ENCODE results near the gene CDON.

The CDON gene

GRCh38 chr11:125954945-125955640 lies 107.6 kb downstream of the CDON start:
- DNase-seq, result no peak

GRCh38 chr11:125954123-125954944 lies 108.3 kb downstream of the CDON start:
- no peak for DNase-seq

- no peak for DNase-seq
Observed at GRCh38 chr11:125953401-125953935, 109.2 kb downstream of the CDON start.

GRCh38 chr11:125952973-125953372 lies 109.7 kb downstream of the CDON start:
- DNase-seq, result no peak

GRCh38 chr11:125952559-125952958 lies 110.1 kb downstream of the CDON start:
- DNase-seq, result no peak

- DNase-seq, result no peak
Observed at GRCh38 chr11:125951731-125952130, 110.9 kb downstream of the CDON start.

- DNase-seq, result no peak
Observed at GRCh38 chr11:125950696-125951651, 111.7 kb downstream of the CDON start.

GRCh38 chr11:125950178-125950490 lies 112.5 kb downstream of the CDON start:
- no peak for DNase-seq

- no peak for DNase-seq
Observed at GRCh38 chr11:125949271-125950177, 113.1 kb downstream of the CDON start.

- DNase-seq, result no peak
Observed at GRCh38 chr11:125948278-125949051, 114.2 kb downstream of the CDON start.

GRCh38 chr11:125947419-125948277 lies 115.0 kb downstream of the CDON start:
- DNase-seq, result no peak

GRCh38 chr11:125946712-125947418 lies 115.8 kb downstream of the CDON start:
- DNase-seq, result no peak

- DNase-seq, result no peak
Observed at GRCh38 chr11:125945797-125946520, 116.7 kb downstream of the CDON start, which contains the start of gene VSIG10L2. TSS of gene VSIG10L2 (plus strand) at chr11:125946044. CDS start at chr11:125946056, 12 bp downstream.

- DNase-seq, result no peak
Observed at GRCh38 chr11:125945011-125945796, 117.5 kb downstream of the CDON start.

GRCh38 chr11:125944350-125945010 lies 118.2 kb downstream of the CDON start:
- DNase-seq, result no peak

GRCh38 chr11:125943661-125944349 lies 118.9 kb downstream of the CDON start:
- no peak for DNase-seq

All from activated naive CD4-positive, alpha-beta T cell treated with Interleukin-2 at 50 U/mL for 16 hours (primary cell).